Esophagus muscularis mucosa (tissue), 4 donors: ENCODE results near the gene PCDHGB5. TPM values are rescaled to one million over a fixed set of nuclear protein-coding genes. Genes with fewer than 3 reads are reported as not detected.
A peak's percentile ranks its signal among the peaks of the same experiment; 100 is the strongest.
"Not testable (repeated sequence)": the region's sequence is repeated elsewhere in the genome, so short reads cannot be mapped to it uniquely, and the experiment has no call there.

Experiments used
- DNase-seq: peaks from one replicate; pipeline ENCODE4 v3.0.0-alpha.2; 2017; ENCODE audit errors: extremely low spot score
- H3K27ac ChIP-seq, 4 donors: fragments of 200-600 bp; sonication (generic); replicated peaks in 1 of 4; 1 replicate in 3 of 4; 2 replicates in 1 of 4; pipeline ENCODE4 v1.5.1; 2016 to 2019; ENCODE audit warnings: mild to moderate bottlenecking in 1 of 4
- H3K27me3 ChIP-seq, 4 donors: fragments of 200-600 bp; sonication (generic); one replicate each; pipeline versions ENCODE4 v1.5.1 to v1.6.0; 2016 to 2019
- H3K36me3 ChIP-seq, 4 donors: fragments of 200-600 bp; sonication (generic); one replicate each; pipeline ENCODE4 v1.5.1; 2016 to 2019
- H3K4me1 ChIP-seq, 4 donors: fragments of 200-600 bp; sonication (generic); one replicate each; pipeline ENCODE4 v1.5.1; 2016 to 2019
- H3K4me3 ChIP-seq, 4 donors: fragments of 200-600 bp; sonication (generic); 1 replicate in 2 of 4; 2 replicates in 2 of 4; pipeline ENCODE4 v1.5.1; 2016 to 2019; ENCODE audit warnings: mild to moderate bottlenecking in 4 of 4, moderate library complexity in 1 of 4
- H3K9me3 ChIP-seq, 4 donors: fragments of 200-600 bp; sonication (generic); 1 replicate in 3 of 4; 2 replicates in 1 of 4; pipeline ENCODE4 v1.5.1; 2016 to 2019
- EP300 ChIP-seq: sonication (generic); formaldehyde crosslinking; IDR thresholded peaks from one replicate; pipeline ENCODE4 v1.6.1; 2017; ENCODE audit warnings: antibody characterized with exemption
- POLR2A ChIP-seq: fragments of 450-650 bp; IDR thresholded peaks from one replicate; pipeline ENCODE4 v1.6.1; 2017; ENCODE audit warnings: antibody characterized with exemption, moderate library complexity, mild to moderate bottlenecking, low read depth
- POLR2AphosphoS5 ChIP-seq, 2 donors: sonication (generic); formaldehyde crosslinking; IDR thresholded peaks; one replicate each; pipeline ENCODE4 v1.6.1; 2017; ENCODE audit warnings: antibody characterized with exemption in 2 of 2
- WGBS: methylation state at CpG from one replicate; pipeline ENCODE4 v1.1.5; 2018; 5-methylcytosine and 5-hydroxymethylcytosine counted together
- intact Hi-C: fragments of 100-400 bp; cut with DNase I; formaldehyde crosslinking; loops from one replicate; pipeline ENCODE4 v1.15.1; 2023
- total RNA-seq, 4 donors: library from RNA; depleted of rRNA; stranded (reverse); fragments of >200 nt; gene quantifications; one replicate each; pipeline versions ENCODE4 v1.1.0 to v1.2.1, GENCODE V29; 2016
- TF ChIP-seq, protein P1 (sequence below), 3 experiments: fragments of 200-600 bp in 2 of 3; fragments of 450-650 bp in 1 of 3; sonication (generic) in 2 of 3; IDR thresholded peaks; one replicate each; pipeline ENCODE4 v1.5.1; 2017 to 2019; ENCODE audit warnings: antibody characterized with exemption in 3 of 3, mild to moderate bottlenecking in 2 of 3, moderate library complexity in 1 of 3

Gene PCDHGB5
- total RNA-seq, 4 donors from 2014 or later = 4.8 to 10.0 (median 7.8) TPM

DNA sequence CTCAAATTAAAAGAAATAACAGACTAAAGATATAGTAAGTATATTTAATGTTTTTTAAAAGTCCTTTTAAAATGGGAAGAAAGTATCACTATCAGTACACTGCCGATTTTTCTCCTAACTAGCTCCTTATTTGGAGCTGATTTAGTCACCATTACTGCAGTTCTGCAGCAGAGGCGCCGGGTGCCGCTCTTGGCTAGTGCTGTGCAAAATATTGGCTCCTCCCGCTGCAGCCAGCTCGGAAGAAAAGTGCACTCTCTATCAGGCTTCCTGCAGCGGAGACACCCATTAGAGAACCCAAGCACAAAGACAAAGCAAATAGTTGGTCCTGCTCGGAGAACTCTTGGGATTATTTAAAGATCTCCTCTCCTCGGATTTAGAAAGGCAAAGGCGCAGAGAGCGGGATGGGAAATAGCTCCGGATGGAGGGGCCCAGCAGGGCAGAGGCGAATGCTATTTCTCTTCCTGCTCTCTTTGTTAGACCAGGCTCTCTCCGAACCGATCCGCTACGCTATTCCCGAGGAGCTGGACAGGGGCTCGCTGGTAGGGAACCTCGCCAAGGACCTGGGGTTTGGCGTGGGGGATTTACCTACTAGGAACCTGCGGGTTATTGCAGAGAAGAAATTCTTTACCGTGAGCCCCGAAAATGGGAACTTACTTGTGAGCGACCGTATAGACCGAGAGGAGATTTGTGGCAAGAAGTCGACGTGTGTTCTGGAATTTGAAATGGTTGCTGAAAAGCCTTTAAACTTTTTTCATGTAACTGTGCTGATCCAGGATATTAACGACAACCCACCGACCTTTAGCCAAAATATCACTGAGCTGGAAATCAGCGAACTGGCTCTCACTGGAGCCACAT, 27.5 kb upstream of the PCDHGB5 start, which contains the start of gene PCDHGB3:
TSS of gene PCDHGB3 (plus strand) at position 249 of the 855 bp plus-strand sequence. CDS start at position 402, 153 bp downstream.
- Histone ChIP-seq H3K27me3 (peaks cover 0 to 13% (median 0%) of the 10 kb centered on the region in 4 donors), H3K9me3 (peaks cover 18 to 100% (median 100%) of the 10 kb centered on the region in 4 donors), H3K4me1 (peaks cover 0 to 7% (median 0%) of the 10 kb centered on the region in 4 donors), H3K4me3 (peak within 1 kb of the TSS in 3 of 4 donors; percentile 6 to 40 (median 22)), H3K36me3 (no peaks in the 10 kb centered on the region), H3K27ac (no peak within 1 kb of the TSS)
- WGBS = 24% methylated on average over 32 of the region's 32 CpGs
- no peak for DNase-seq
- intact Hi-C loops = no loop called here
- TF ChIP-seq EP300 = no peak
- TF ChIP-seq, protein P1, sequence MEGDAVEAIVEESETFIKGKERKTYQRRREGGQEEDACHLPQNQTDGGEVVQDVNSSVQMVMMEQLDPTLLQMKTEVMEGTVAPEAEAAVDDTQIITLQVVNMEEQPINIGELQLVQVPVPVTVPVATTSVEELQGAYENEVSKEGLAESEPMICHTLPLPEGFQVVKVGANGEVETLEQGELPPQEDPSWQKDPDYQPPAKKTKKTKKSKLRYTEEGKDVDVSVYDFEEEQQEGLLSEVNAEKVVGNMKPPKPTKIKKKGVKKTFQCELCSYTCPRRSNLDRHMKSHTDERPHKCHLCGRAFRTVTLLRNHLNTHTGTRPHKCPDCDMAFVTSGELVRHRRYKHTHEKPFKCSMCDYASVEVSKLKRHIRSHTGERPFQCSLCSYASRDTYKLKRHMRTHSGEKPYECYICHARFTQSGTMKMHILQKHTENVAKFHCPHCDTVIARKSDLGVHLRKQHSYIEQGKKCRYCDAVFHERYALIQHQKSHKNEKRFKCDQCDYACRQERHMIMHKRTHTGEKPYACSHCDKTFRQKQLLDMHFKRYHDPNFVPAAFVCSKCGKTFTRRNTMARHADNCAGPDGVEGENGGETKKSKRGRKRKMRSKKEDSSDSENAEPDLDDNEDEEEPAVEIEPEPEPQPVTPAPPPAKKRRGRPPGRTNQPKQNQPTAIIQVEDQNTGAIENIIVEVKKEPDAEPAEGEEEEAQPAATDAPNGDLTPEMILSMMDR (IDR thresholded peaks at IDR 0.05) = peak in 2 of 3 experiments; percentile 20 to 22

DNA sequence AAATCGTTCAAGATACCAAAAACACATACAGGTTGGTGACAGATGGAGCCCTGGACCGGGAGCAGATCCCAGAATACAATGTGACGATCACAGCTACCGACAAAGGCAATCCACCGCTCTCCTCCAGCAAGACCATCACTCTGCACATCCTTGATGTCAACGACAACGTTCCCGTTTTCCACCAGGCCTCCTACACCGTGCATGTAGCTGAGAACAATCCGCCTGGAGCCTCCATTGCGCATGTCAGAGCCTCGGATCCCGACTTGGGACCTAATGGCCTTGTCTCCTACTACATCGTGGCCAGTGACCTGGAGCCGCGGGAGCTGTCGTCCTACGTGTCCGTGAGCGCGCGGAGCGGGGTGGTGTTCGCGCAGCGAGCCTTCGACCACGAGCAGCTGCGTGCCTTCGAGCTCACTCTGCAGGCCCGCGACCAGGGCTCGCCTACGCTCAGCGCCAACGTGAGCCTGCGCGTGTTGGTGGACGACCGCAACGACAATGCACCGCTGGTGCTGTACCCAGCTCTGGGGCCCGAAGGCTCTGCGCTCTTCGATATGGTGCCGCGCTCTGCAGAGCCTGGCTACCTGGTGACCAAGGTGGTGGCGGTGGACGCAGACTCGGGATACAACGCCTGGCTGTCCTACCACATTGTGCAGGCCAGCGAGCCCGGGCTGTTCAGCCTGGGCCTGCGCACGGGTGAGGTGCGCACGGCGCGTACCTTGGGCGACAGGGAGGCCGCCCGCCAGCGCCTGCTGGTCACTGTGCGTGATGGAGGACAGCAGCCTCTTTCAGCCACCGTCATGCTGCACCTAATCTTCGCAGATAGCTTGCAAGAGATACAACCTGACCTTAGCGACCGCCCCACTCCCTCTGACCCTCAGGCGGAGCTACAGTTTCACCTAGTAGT, 25.9 kb upstream of the PCDHGB5 start:
- peaks cover 0 to 7% (median 0%) of the 10 kb centered on the region in 4 donors for H3K4me1 ChIP-seq
- H3K4me3 ChIP-seq = no peak overlapping the region
- 42% methylated on average over 62 of the region's 69 CpGs for WGBS
- peaks cover 18 to 99% (median 99%) of the 10 kb centered on the region in 4 donors for H3K9me3 ChIP-seq
- TF ChIP-seq POLR2A (no peak), EP300 (no peak), POLR2AphosphoS5 (IDR thresholded peaks at IDR 0.05) (no peak)
- TF ChIP-seq, protein P1 (IDR thresholded peaks at IDR 0.05) = no peak
- intact Hi-C loops = no loop called here
- no peaks in the 10 kb centered on the region for H3K27me3 ChIP-seq
- no peak overlapping the region for H3K27ac ChIP-seq
- DNase-seq = no peak
- no peaks in the 10 kb centered on the region for H3K36me3 ChIP-seq

DNA sequence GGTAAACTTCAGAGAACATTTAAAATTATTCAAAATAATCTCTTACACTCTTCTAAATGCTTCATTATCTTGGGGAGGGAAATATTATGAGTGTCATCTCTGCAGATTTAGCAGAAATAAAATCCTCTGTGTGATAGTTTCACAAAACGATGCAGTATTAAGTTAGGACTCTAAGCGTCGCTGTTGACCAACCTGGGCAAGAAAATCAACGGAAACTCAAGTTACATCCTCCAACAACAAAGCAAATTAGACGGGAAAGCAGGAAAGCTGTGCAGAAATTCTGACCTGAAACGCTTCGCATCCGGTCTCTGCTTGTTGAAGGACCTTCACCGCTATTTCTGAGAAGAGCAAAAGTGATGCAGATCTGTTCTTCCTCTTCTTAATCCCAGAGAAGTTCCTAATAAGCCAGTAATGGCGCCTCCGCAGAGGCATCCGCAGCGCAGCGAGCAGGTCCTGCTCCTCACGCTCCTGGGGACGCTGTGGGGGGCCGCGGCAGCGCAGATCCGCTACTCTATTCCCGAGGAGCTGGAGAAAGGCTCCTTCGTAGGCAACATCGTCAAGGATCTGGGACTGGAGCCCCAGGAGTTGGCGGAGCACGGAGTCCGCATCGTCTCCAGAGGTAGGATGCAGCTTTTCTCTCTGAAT, 24.0 kb upstream of the PCDHGB5 start, which contains the start of gene PCDHGA6:
TSS of gene PCDHGA6 (plus strand) at position 219 of the 645 bp plus-strand sequence. CDS start at position 412, 193 bp downstream.
- Histone ChIP-seq H3K9me3 (peaks cover 18 to 100% (median 99%) of the 10 kb centered on the region in 4 donors), H3K27ac (no peak within 1 kb of the TSS), H3K4me3 (peak within 1 kb of the TSS; percentile 22 to 44 (median 30)), H3K36me3 (no peaks in the 10 kb centered on the region), H3K27me3 (no peaks in the 10 kb centered on the region), H3K4me1 (peaks cover 0 to 7% (median 0%) of the 10 kb centered on the region in 4 donors)
- WGBS = 12% methylated on average over 27 of the region's 27 CpGs
- TF ChIP-seq POLR2AphosphoS5 (IDR thresholded peaks at IDR 0.05) = no peak
- TF ChIP-seq, protein P1 (IDR thresholded peaks at IDR 0.05) = peak; percentile 17 to 27 (median 24)
- no peak for TF ChIP-seq EP300
- no peak for TF ChIP-seq POLR2A
- no peak for DNase-seq
- intact Hi-C loops = no loop called here

DNA sequence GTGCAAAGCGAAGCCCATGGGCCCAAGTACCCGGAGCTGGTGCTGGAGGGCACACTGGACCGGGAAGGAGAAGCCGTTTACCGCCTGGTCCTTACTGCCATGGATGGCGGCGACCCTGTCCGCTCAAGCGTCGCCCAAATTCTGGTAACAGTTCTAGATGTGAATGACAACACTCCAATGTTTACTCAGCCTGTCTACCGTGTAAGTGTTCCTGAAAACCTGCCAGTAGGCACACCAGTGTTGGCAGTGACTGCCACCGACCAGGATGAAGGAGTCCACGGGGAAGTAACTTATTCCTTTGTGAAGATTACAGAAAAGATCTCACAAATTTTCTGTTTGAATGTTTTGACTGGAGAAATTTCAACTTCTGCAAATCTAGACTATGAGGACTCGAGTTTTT, 23.1 kb upstream of the PCDHGB5 start:
- H3K4me3 ChIP-seq = peak overlapping the region in 3 of 4 donors; percentile 22 to 44 (median 32)
- H3K36me3 ChIP-seq = no peaks in the 10 kb centered on the region
- TF ChIP-seq POLR2A (no peak), EP300 (no peak), POLR2AphosphoS5 (IDR thresholded peaks at IDR 0.05) (no peak)
- TF ChIP-seq, protein P1 (IDR thresholded peaks at IDR 0.05) = no peak
- WGBS = 72% methylated on average over 6 of the region's 14 CpGs
- DNase-seq = no peak
- H3K27me3 ChIP-seq = no peaks in the 10 kb centered on the region
- peaks cover 0 to 7% (median 0%) of the 10 kb centered on the region in 4 donors for H3K4me1 ChIP-seq
- H3K9me3 ChIP-seq = peaks cover 18 to 99% (median 98%) of the 10 kb centered on the region in 4 donors
- intact Hi-C loops = no loop called here
- H3K27ac ChIP-seq = no peak overlapping the region

DNA sequence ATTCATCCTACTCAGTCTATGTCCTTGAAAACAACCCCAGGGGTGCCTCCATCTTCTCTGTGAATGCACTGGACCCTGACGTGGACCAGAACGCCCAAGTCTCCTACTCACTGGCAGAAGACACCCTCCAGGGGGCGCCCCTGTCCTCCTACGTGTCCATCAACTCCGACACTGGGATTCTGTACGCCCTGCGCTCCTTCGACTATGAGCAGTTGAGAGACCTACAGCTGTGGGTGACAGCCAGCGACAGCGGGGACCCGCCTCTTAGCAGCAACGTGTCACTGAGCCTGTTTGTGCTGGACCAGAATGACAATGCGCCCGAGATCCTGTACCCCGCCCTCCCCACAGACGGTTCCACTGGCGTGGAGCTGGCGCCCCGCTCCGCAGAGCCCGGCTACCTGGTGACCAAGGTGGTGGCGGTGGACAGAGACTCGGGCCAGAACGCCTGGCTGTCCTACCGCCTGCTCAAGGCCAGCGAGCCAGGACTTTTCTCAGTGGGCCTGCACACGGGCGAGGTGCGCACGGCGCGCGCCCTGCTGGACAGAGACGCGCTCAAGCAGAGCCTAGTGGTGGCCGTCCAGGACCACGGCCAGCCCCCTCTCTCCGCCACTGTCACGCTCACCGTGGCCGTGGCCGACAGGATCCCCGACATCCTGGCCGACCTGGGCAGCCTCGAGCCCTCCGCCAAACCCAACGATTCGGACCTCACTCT, 22.1 kb upstream of the PCDHGB5 start:
- intact Hi-C loops, H3K4me1 ChIP-seq, H3K27me3 ChIP-seq, H3K36me3 ChIP-seq, H3K27ac ChIP-seq, H3K4me3 ChIP-seq, DNase-seq: not testable (repeated sequence)
- H3K9me3 ChIP-seq = peaks cover 14 to 99% (median 96%) of the 10 kb centered on the region in 4 donors
- WGBS = 40% methylated on average over 12 of the region's 48 CpGs
